HepG2 (cell line): Measurements from ENCODE around the gene PPP1R9B.

Experiments used
- EZH2 ChIP-seq: conservative IDR thresholded peaks from 2 replicates; pipeline ENCODE4 v1.6.1; 2012; ENCODE audit warnings: mild to moderate bottlenecking, low read depth, low read length, moderate library complexity
- HNRNPL ChIP-seq: fragments of 200-400 bp; formaldehyde crosslinking; IDR thresholded peaks from 2 replicates; pipeline ENCODE4 v1.6.1; 2017; ENCODE audit warnings: mild to moderate bottlenecking, low read depth, low read length
- NCOA2 ChIP-seq: sonication (generic); formaldehyde crosslinking; IDR thresholded peaks from 2 replicates; pipeline ENCODE4 v1.8.0; 2022; ENCODE audit warnings: inconsistent platforms
- POLR2AphosphoS5 ChIP-seq: IDR thresholded peaks from 2 replicates; pipeline ENCODE4 v1.6.1; 2012; ENCODE audit warnings: low read depth, low read length

- TF ChIP-seq HNRNPL (no peak), NCOA2 (no peak), EZH2 (no peak), POLR2AphosphoS5 (no peak)
Measured at GRCh38 chr17:50148226-50149090, 2.0 kb downstream of the PPP1R9B start.
